Pancreas (tissue), 10 donors: ENCODE results near the gene CCDC80. TPM values are rescaled to one million over a fixed set of nuclear protein-coding genes. Genes with fewer than 3 reads are reported as not detected.

Source experiments
- ATAC-seq, 4 donors: fragments of 200-7000 bp; cut with Tn5 transposase; one replicate each; pipeline versions ENCODE4 v1.8.0 to v1.9.1; 2020; ENCODE audit warnings: mild to moderate bottlenecking in 4 of 4, moderate library complexity in 4 of 4
- DNase-seq, 6 donors: peaks; one replicate each; pipeline ENCODE4 v3.0.0-alpha.2; 2020
- FAIRE-seq: peaks from 2 replicates; lab custom pipeline; 2012; peaks lifted over from hg19 to GRCh38; lab: Jason Lieb, UNC
- H3K27ac ChIP-seq, 4 donors: fragments of 200-600 bp; sonication (generic); 1 replicate in 3 of 4; 2 replicates in 1 of 4; pipeline versions ENCODE4 v1.5.0 to v1.8.0; 2020
- H3K27me3 ChIP-seq, 4 donors: fragments of 200-600 bp; one replicate each; pipeline ENCODE4 v1.8.0; 2021
- H3K36me3 ChIP-seq, 3 donors: fragments of 200-600 bp; sonication (generic) in 1 of 3; one replicate each; pipeline versions ENCODE4 v1.5.0 to v1.8.0; 2020 to 2021
- H3K4me1 ChIP-seq, 3 donors: fragments of 200-600 bp; one replicate each; pipeline ENCODE4 v1.8.0; 2021
- H3K4me3 ChIP-seq, 4 donors: fragments of 200-600 bp; sonication (generic) in 2 of 4; one replicate each; pipeline versions ENCODE4 v1.5.0 to v1.8.0; 2020 to 2021
- H3K9me3 ChIP-seq, 4 donors: fragments of 200-600 bp; one replicate each; pipeline ENCODE4 v1.8.0; 2021
- CTCF ChIP-seq, 4 donors: fragments of 200-600 bp; sonication (generic) in 3 of 4; IDR thresholded peaks; one replicate each; pipeline versions ENCODE4 v1.5.0 to v1.8.0; 2021; ENCODE audit warnings: antibody characterized with exemption in 4 of 4
- WGBS, 2 donors: extraction: QIAGEN DNeasy Blood & Tissue Kit; methylation state at CpG; one replicate each; pipeline ENCODE4 v1.1.7; 2013; 5-methylcytosine and 5-hydroxymethylcytosine counted together
- intact Hi-C, 3 donors: fragments of 100-400 bp; cut with DNase I; formaldehyde crosslinking; loops; one replicate each; pipeline versions ENCODE4 v1.11.1 to v1.14.2; 2022
- polyA plus RNA-seq, 2 donors: library from polyadenylated mRNA; stranded (reverse); fragments of 200-250 nt; gene quantifications; one replicate each; pipeline ENCODE4 v1.2.3, GENCODE V29; 2013
- total RNA-seq, 6 donors: library from RNA; stranded (reverse); fragmentation: NEBNext Ultra II Directional in 4 of 6; extraction: Animal tissue kit (Norgen Biotek cat#: 25700) in 4 of 6; gene quantifications; one replicate each; pipeline versions ENCODE4 v1.2.1 to v1.2.4, GENCODE V29; 2021 to 2023
- donor health status: healthy with polysubstance abuse.
- donor health status: DM: no; HTN: no; CAD: no; lungs with moderate emphysema.
- donor health status: DM: no; HTN: no; CAD: no.
- donor health status: control.
- donor health status: control.
- donor health status: Bipolar disorder and iron deficiency.
- donor health status: DM: yes; HTN: yes; CAD: no.
- donor health status: DM: no; HTN: no; CAD: no.
- donor health status: DM: no; HTN: no; CAD: no.
- donor health status: DM: yes; HTN: yes; CAD: no.

The CCDC80 gene
- total and polyA plus RNA-seq, 8 donors, result 6.1 to 100 (median 11.8) TPM

- Histone ChIP-seq H3K9me3 (no peaks in the 10 kb centered on the region), H3K4me3 (peak overlapping the region in 2 of 4 donors; percentile 6 to 25), H3K4me1 (peaks cover 0 to 6% (median 0%) of the 10 kb centered on the region in 3 donors), H3K36me3 (no peaks in the 10 kb centered on the region), H3K27ac (peak overlapping the region in 2 of 4 donors; percentile 48 to 55), H3K27me3 (no peaks in the 10 kb centered on the region)
- FAIRE-seq (no peak), DNase-seq (no peak), ATAC-seq (peak; percentile 16 to 41 (median 36))
- intact Hi-C loops, result loop anchor here in 2 of 3 donors (10.0 kb wide), 2 partner anchors 334 to 344 kb away; partner anchors contain the start of gene CD200R1 (in 1 of the 2)
- WGBS, 2 donors, result 5% methylated on average over 10 of the region's 10 CpGs
- no peak for TF ChIP-seq CTCF (IDR thresholded peaks at IDR 0.05)
Observed at GRCh38 chr3:112640276-112640929, 540 bp downstream of the CCDC80 start.

- Histone ChIP-seq H3K36me3 (no peaks in the 10 kb centered on the region), H3K4me1 (peaks cover 0 to 6% (median 0%) of the 10 kb centered on the region in 3 donors), H3K4me3 (peak overlapping the region in 1 of 4 donors; percentile 25), H3K27me3 (no peaks in the 10 kb centered on the region), H3K27ac (peak overlapping the region in 1 of 4 donors; percentile 55), H3K9me3 (no peaks in the 10 kb centered on the region)
- DNase-seq (peak in 1 of 6 donors; percentile 20), FAIRE-seq (no peak), ATAC-seq (no peak)
- intact Hi-C loops, result loop anchor here in 2 of 3 donors (10.0 kb wide), 2 partner anchors 335 to 345 kb away; partner anchors contain the start of gene CD200R1 (in 1 of the 2)
- TF ChIP-seq CTCF (IDR thresholded peaks at IDR 0.05), result no peak
- 79 to 85% methylated on average over 21 of the region's 21 CpGs for WGBS, 2 donors
Observed at GRCh38 chr3:112639455-112640225, 1.3 kb downstream of the CCDC80 start.

DNA sequence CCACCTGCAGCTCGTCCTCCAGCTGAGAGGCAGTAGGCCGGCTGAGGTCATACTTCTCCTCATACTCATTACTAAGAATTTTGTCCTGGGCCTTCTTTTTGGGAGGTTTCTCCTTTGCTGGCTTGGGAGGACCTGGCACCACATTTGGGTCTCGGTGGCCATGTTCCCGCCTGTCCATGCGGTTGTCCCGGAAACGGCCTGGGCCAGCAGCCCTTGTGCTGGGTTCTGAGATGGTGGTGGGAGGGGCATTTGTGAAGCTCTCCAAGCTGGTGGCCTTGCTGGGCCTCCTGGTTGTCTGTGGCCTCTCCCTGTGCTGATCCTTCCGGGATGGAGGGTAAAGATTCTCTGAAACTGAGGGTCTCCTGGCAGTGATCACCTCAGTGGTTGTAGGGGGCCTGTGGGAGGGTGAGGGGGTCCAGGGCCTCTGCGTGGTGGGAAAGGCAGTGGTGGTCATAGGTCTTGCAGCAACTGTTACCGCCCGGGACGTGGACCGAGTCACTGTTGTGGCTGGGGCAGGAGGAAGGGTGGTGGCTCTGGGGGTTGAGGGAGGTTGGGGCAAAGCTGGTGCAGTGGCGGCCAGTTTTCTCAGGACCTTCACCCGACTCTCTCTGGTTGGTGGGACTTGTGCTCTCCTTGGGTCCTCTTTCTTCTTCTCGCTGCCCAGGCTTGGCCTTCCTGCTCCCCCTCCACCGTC lies 2.5 kb downstream of the CCDC80 start:
- TF ChIP-seq CTCF (IDR thresholded peaks at IDR 0.05), result no peak
- 83 to 90% methylated on average over 15 to 17 of the region's 17 CpGs for WGBS, 2 donors
- peak overlapping the region in 1 of 4 donors; percentile 12 for H3K4me3 ChIP-seq
- H3K27me3 ChIP-seq, result no peaks in the 10 kb centered on the region
- no peak overlapping the region for H3K27ac ChIP-seq
- intact Hi-C loops, result no loop called here
- no peaks in the 10 kb centered on the region for H3K36me3 ChIP-seq
- peaks cover 0 to 6% (median 0%) of the 10 kb centered on the region in 3 donors for H3K4me1 ChIP-seq
- FAIRE-seq, result no peak
- no peaks in the 10 kb centered on the region for H3K9me3 ChIP-seq
- no peak for ATAC-seq
- DNase-seq, result peak in 1 of 6 donors; percentile 54

GRCh38 chr3:112637700-112638099 lies 3.2 kb downstream of the CCDC80 start:
- no peak for DNase-seq
- FAIRE-seq, result no peak
- TF ChIP-seq CTCF (IDR thresholded peaks at IDR 0.05), result no peak
- 62 to 74% methylated on average over 4 of the region's 4 CpGs for WGBS, 2 donors
- Histone ChIP-seq H3K36me3 (no peaks in the 10 kb centered on the region), H3K27ac (no peak overlapping the region), H3K9me3 (no peaks in the 10 kb centered on the region), H3K4me3 (no peak overlapping the region), H3K27me3 (no peaks in the 10 kb centered on the region), H3K4me1 (peaks cover 0 to 6% (median 0%) of the 10 kb centered on the region in 3 donors)
- no peak for ATAC-seq
- intact Hi-C loops, result no loop called here
